PC-9 (cell line): ENCODE measurements around the gene RPE. TPM values are rescaled to one million over a fixed set of nuclear protein-coding genes. Genes with fewer than 3 reads are reported as not detected.

ENCODE experiments used
- BruUV-seq: library from RNA; stranded (reverse); fragments of 400-500 nt; replicated peaks from 2 replicates; lab custom pipeline; 2021; lab: Mats Ljungman, UMichigan
- CTCF ChIA-PET: fragments of 300-600 bp; sonication (Branson Sonifier 250); formaldehyde crosslinking; loops from one replicate; lab custom pipeline; 2022; ENCODE audit warnings: antibody characterized with exemption; lab: Charles Lee
- POLR2A ChIA-PET: fragments of 300-600 bp; sonication (Branson Sonifier 250); formaldehyde crosslinking; loops from one replicate; lab custom pipeline; 2022; ENCODE audit warnings: antibody characterized with exemption; ENCODE audit not compliant: unreplicated experiment; lab: Charles Lee
- DNase-seq, 2 experiments: peaks; one replicate each; pipeline versions ENCODE4 v3.0.0 to v3.0.0-alpha.2; 2015 to 2022; ENCODE audit warnings: mixed read lengths in 1 of 2
- H2AFZ ChIP-seq: fragments of 200-600 bp; sonication (generic); 2 replicates; pipeline ENCODE4 v1.8.1; 2017; ENCODE audit warnings: antibody characterized with exemption
- H3F3A ChIP-seq: fragments of 200-600 bp; sonication (generic); 2 replicates; pipeline ENCODE4 v1.8.1; 2017; ENCODE audit warnings: antibody characterized with exemption, mild to moderate bottlenecking, low read depth; ENCODE audit not compliant: insufficient read depth
- H3K27ac ChIP-seq: fragments of 200-600 bp; sonication (generic); 2 replicates; pipeline ENCODE4 v1.6.1; 2016; ENCODE audit warnings: mixed run types
- H3K27me3 ChIP-seq: fragments of 200-600 bp; sonication (generic); 2 replicates; pipeline ENCODE4 v1.6.1; 2016; ENCODE audit warnings: low read depth, mixed run types; ENCODE audit not compliant: insufficient read depth
- H3K36me3 ChIP-seq: fragments of 200-600 bp; sonication (generic); 2 replicates; pipeline ENCODE4 v1.6.1; 2016; ENCODE audit warnings: low read depth, mixed run types
- H3K4me1 ChIP-seq: fragments of 200-600 bp; sonication (generic); replicated peaks from 2 replicates; pipeline ENCODE4 v1.6.1; 2016; ENCODE audit warnings: mixed run types; ENCODE audit not compliant: insufficient read depth
- H3K4me2 ChIP-seq: fragments of 200-600 bp; sonication (generic); 2 replicates; pipeline ENCODE4 v1.6.1; 2017; ENCODE audit warnings: mixed run types
- H3K4me3 ChIP-seq: fragments of 200-600 bp; sonication (generic); 2 replicates; pipeline ENCODE4 v1.6.1; 2016; ENCODE audit warnings: mixed run types
- H3K79me2 ChIP-seq: fragments of 200-600 bp; sonication (generic); 2 replicates; pipeline ENCODE4 v1.6.1; 2017; ENCODE audit warnings: low read depth, mixed run types
- H3K9me2 ChIP-seq: fragments of 200-600 bp; sonication (generic); 2 replicates; pipeline ENCODE4 v1.8.1; 2017; ENCODE audit warnings: mild to moderate bottlenecking; ENCODE audit not compliant: insufficient read depth
- H3K9me3 ChIP-seq: fragments of 200-600 bp; sonication (generic); 2 replicates; pipeline ENCODE4 v1.8.1; 2016; ENCODE audit warnings: low read depth; ENCODE audit not compliant: insufficient read depth
- H4K20me1 ChIP-seq: fragments of 200-600 bp; sonication (generic); 2 replicates; pipeline ENCODE4 v1.8.1; 2017; ENCODE audit not compliant: insufficient read depth
- EZH2 ChIP-seq: fragments of 200-600 bp; sonication (generic); IDR thresholded peaks from 2 replicates; pipeline ENCODE4 v1.8.0; 2017; ENCODE audit warnings: antibody characterized with exemption, low read depth
- intact Hi-C: fragments of 100-400 bp; cut with micrococcal nuclease; formaldehyde crosslinking; loops from one replicate; pipeline ENCODE4 v1.10.0; 2022; ENCODE audit not compliant: unreplicated experiment
- total RNA-seq: library from RNA; stranded (reverse); gene quantifications from 2 replicates; pipeline ENCODE4 v1.2.3, GENCODE V29; 2021
- TF ChIP-seq, protein P1 (sequence below): fragments of 200-600 bp; sonication (generic); conservative IDR thresholded peaks from 2 replicates; pipeline ENCODE4 v1.6.1; 2017; ENCODE audit warnings: mixed run types, antibody characterized with exemption, mild to moderate bottlenecking, moderate library complexity

RPE gene
- total RNA-seq, 1 experiment from 2014 or later = 58.4 TPM

DNA sequence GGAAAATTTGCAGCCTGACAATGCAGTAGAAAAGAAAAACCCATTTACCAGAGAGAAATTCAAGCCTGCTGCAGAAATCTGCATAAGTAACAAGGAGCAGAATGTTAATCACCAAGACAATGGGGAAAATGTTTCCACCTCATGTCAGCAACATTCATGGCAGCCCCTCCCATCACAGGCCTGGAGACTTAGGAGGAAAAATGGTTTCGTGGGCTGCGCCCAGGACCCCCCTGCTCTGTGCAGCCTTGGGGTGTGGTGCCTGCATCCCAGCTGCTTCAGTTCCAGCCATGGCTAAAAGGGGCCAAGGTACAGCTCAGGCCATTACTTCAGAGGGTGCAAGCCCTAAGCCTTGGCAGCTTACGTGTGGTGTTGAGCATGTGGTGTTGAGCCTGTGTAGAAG is 53.4 kb downstream of the RPE start:
- H3K9me3 ChIP-seq = no peaks in the 10 kb centered on the region
- intact Hi-C loops = no loop called here
- no peaks in the 10 kb centered on the region for H3K36me3 ChIP-seq
- no peak overlapping the region for H3K27ac ChIP-seq
- no peaks in the 10 kb centered on the region for H3K79me2 ChIP-seq
- H2AFZ ChIP-seq = no peak overlapping the region
- H3K4me2 ChIP-seq = no peak overlapping the region
- ChIA-PET CTCF (no interaction called here), POLR2A (no interaction called here)
- no peaks in the 10 kb centered on the region for H3F3A ChIP-seq
- no peaks in the 10 kb centered on the region for H4K20me1 ChIP-seq
- BruUV-seq = no TSS peak
- H3K27me3 ChIP-seq = no peaks in the 10 kb centered on the region
- TF ChIP-seq, protein P1, sequence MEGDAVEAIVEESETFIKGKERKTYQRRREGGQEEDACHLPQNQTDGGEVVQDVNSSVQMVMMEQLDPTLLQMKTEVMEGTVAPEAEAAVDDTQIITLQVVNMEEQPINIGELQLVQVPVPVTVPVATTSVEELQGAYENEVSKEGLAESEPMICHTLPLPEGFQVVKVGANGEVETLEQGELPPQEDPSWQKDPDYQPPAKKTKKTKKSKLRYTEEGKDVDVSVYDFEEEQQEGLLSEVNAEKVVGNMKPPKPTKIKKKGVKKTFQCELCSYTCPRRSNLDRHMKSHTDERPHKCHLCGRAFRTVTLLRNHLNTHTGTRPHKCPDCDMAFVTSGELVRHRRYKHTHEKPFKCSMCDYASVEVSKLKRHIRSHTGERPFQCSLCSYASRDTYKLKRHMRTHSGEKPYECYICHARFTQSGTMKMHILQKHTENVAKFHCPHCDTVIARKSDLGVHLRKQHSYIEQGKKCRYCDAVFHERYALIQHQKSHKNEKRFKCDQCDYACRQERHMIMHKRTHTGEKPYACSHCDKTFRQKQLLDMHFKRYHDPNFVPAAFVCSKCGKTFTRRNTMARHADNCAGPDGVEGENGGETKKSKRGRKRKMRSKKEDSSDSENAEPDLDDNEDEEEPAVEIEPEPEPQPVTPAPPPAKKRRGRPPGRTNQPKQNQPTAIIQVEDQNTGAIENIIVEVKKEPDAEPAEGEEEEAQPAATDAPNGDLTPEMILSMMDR = no peak
- no peak for TF ChIP-seq EZH2
- no peak overlapping the region for H3K4me3 ChIP-seq
- H3K4me1 ChIP-seq = no peaks in the 10 kb centered on the region
- H3K9me2 ChIP-seq = no peaks in the 10 kb centered on the region
- DNase-seq = no peak

DNA sequence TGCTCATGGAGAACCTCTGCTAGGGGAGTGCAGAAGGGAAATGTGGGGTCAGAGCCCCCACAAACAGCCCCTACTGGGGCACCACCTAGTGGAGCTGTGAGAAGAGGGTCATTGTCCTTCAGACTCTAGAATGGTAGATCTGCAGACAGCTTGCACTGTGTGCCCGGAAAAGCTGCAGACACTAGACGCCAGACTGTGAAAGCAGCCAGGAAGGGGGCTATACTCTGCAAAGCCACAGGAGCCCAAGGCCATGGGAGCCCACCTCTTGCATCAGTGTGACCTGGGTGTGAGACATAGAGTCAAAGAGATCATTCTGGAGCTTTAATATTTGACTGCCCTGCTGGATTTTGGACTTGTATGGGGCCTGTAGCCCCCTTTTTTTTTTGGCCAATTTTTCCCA is 60.9 kb downstream of the RPE start:
- no TSS peak for BruUV-seq
- intact Hi-C loops = no loop called here
- no peak for DNase-seq
- TF ChIP-seq, protein P1 = no peak
- no peak for TF ChIP-seq EZH2
- H3K4me1 ChIP-seq = no peaks in the 10 kb centered on the region
- H3K36me3 ChIP-seq = no peaks in the 10 kb centered on the region
- H3K9me2 ChIP-seq = no peaks in the 10 kb centered on the region
- H3K27ac ChIP-seq = no peak overlapping the region
- no peaks in the 10 kb centered on the region for H4K20me1 ChIP-seq
- H3K79me2 ChIP-seq = no peaks in the 10 kb centered on the region
- no peaks in the 10 kb centered on the region for H3K27me3 ChIP-seq
- no peaks in the 10 kb centered on the region for H3F3A ChIP-seq
- no peak overlapping the region for H3K4me3 ChIP-seq
- POLR2A ChIA-PET = no interaction called here
- no peak overlapping the region for H3K4me2 ChIP-seq
- CTCF ChIA-PET = no interaction called here
- H3K9me3 ChIP-seq = no peaks in the 10 kb centered on the region
- no peak overlapping the region for H2AFZ ChIP-seq

Other genes starting within 250 kb of the RPE start
- gene UNC80, start 230.8 kb upstream of the RPE start, total RNA-seq = not detected in 2 replicates
- 8.6 and 8.8 TPM in 2 replicates for gene KANSL1L, start 168.8 kb downstream of the RPE start, total RNA-seq
- 0.20 and 0.24 TPM in 2 replicates for gene ACADL, start 222.8 kb downstream of the RPE start, total RNA-seq